ENCODE measurements around the gene UQCRC2. TPM values are rescaled to one million over a fixed set of nuclear protein-coding genes. Genes with fewer than 3 reads are reported as not detected.

Gene UQCRC2
- total RNA-seq, 2 donors from 2014 or later: 513 to 643 TPM

DNA sequence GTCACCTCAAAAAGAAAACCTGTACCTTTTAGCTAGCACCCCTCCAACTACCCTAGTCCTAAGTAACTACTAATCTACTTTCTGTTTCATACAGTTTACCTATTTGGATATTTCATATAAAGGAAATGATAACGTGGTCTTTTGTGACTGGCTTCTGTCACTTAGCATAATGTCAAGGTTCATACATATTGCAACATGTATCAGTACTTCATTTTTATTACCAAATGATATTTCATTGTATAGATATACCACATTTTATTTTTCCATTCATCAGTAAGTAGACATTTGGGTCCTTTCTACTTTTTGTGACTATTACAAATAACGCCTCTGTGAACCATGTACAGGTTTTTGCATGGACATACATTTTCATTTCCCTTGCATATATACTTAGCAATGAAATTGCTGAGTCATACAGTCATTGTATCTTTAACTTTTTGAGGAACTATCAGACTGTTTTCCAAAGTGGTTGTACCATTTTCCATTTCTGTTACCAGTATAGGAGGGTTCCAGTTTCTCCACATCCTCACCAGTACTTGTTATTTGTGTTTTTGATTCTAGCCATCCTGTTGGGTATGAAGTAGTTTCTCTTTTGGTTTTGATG, 78.4 kb downstream of the UQCRC2 start:
- no peak for DNase-seq
- ATAC-seq: no peak
- intact Hi-C loops (cut with DNase I, micrococcal nuclease): no loop called here

Other genes starting within 250 kb of the UQCRC2 start
- 100 to 1,000 TPM; 145 to 202 TPM for gene NPIPB4, start 95.6 kb upstream of the UQCRC2 start, total RNA-seq
- not detected for gene PDZD9, start 47.8 kb downstream of the UQCRC2 start, total RNA-seq
- 1 to 10 TPM; 9.0 to 9.6 TPM for gene MOSMO, start 54.8 kb downstream of the UQCRC2 start, total RNA-seq
- gene VWA3A, start 139.2 kb downstream of the UQCRC2 start, total RNA-seq: not detected
- not detected for gene SDR42E2, start 209.1 kb downstream of the UQCRC2 start, total RNA-seq

Data from left colon (tissue), 2 donors.